Neural progenitor cell (in vitro differentiated cells): ENCODE data around the gene ACACA. TPM values are rescaled to one million over a fixed set of nuclear protein-coding genes. Genes with fewer than 3 reads are reported as not detected.

Experiments used
- DNase-seq: peaks from one replicate; pipeline ENCODE4 v3.0.0-alpha.2; 2016; ENCODE audit warnings: low spot score
- H2AFZ ChIP-seq: fragments of 200-600 bp; sonication (generic); replicated peaks from 2 replicates; pipeline ENCODE4 v1.6.1; 2016; ENCODE audit warnings: antibody characterized with exemption
- H3F3A ChIP-seq: fragments of 200-600 bp; sonication (generic); 2 replicates; pipeline ENCODE4 v1.6.1; 2016; ENCODE audit warnings: antibody characterized with exemption, low read depth
- H3K27ac ChIP-seq: fragments of 200-600 bp; sonication (generic); 2 replicates; pipeline ENCODE4 v1.5.1; 2016; ENCODE audit warnings: mild to moderate bottlenecking
- H3K27me3 ChIP-seq: fragments of 200-600 bp; sonication (generic); 2 replicates; pipeline ENCODE4 v1.6.1; 2016; ENCODE audit warnings: mild to moderate bottlenecking, moderate library complexity
- H3K36me3 ChIP-seq: fragments of 200-600 bp; sonication (generic); 2 replicates; pipeline ENCODE4 v1.5.1; 2016
- H3K4me1 ChIP-seq: fragments of 200-600 bp; sonication (generic); 2 replicates; pipeline ENCODE4 v1.6.1; 2016; ENCODE audit warnings: mixed run types
- H3K4me2 ChIP-seq: fragments of 200-600 bp; sonication (generic); 2 replicates; pipeline ENCODE4 v1.6.1; 2016
- H3K4me3 ChIP-seq: fragments of 200-600 bp; sonication (generic); 2 replicates; pipeline ENCODE4 v1.5.1; 2016
- H3K79me2 ChIP-seq: fragments of 200-600 bp; sonication (generic); 2 replicates; pipeline ENCODE4 v1.6.1; 2016; ENCODE audit warnings: low read depth
- H3K9ac ChIP-seq: fragments of 200-600 bp; sonication (generic); 2 replicates; pipeline ENCODE4 v1.6.1; 2016
- H3K9me3 ChIP-seq: fragments of 200-600 bp; sonication (generic); 2 replicates; pipeline ENCODE4 v1.5.1; 2016; ENCODE audit warnings: low read depth
- H4K20me1 ChIP-seq: fragments of 200-600 bp; sonication (generic); 2 replicates; pipeline ENCODE4 v1.6.1; 2016; ENCODE audit warnings: low read depth
- H3K27ac Mint-ChIP-seq: 3 replicates; pipeline ENCODE4 v1.8.0; 2021; ENCODE audit warnings: mixed read lengths
- H3K27me3 Mint-ChIP-seq: 2 replicates; pipeline ENCODE4 v1.8.0; 2022; ENCODE audit warnings: low read depth, mild to moderate bottlenecking, inconsistent platforms, moderate library complexity, mixed read lengths; ENCODE audit not compliant: insufficient read depth
- H3K36me3 Mint-ChIP-seq: 3 replicates; pipeline ENCODE4 v1.8.0; 2021; ENCODE audit warnings: mixed read lengths
- H3K4me1 Mint-ChIP-seq: 3 replicates; pipeline ENCODE4 v1.8.0; 2021; ENCODE audit warnings: mixed read lengths
- H3K4me3 Mint-ChIP-seq: 3 replicates; pipeline ENCODE4 v1.8.0; 2021; ENCODE audit warnings: mild to moderate bottlenecking, moderate library complexity, mixed read lengths
- H3K9me3 Mint-ChIP-seq: 3 replicates; pipeline ENCODE4 v1.8.0; 2020; ENCODE audit warnings: mixed read lengths
- CTCF ChIP-seq: fragments of 200-600 bp; sonication (generic); IDR thresholded peaks from 2 replicates; pipeline ENCODE4 v1.5.1; 2017; ENCODE audit warnings: antibody characterized with exemption, mild to moderate bottlenecking
- EZH2 ChIP-seq: fragments of 200-600 bp; sonication (generic); IDR thresholded peaks from 2 replicates; pipeline ENCODE4 v1.6.1; 2017; ENCODE audit warnings: antibody characterized with exemption, mild to moderate bottlenecking, moderate library complexity
- EZH2phosphoT487 ChIP-seq: fragments of 200-600 bp; sonication (generic); IDR thresholded peaks from 2 replicates; pipeline ENCODE4 v1.6.1; 2017; ENCODE audit warnings: antibody characterized with exemption
- total RNA-seq: library from RNA; depleted of rRNA; stranded (reverse); fragments of >200 nt; gene quantifications from 2 replicates; pipeline ENCODE4 v1.2.3, GENCODE V29; 2015; ENCODE audit warnings: low replicate concordance

The ACACA gene
- total RNA-seq, 1 donor from 2014 or later: 88.6 TPM

- TF ChIP-seq CTCF (no peak), EZH2phosphoT487 (no peak), EZH2 (no peak)
- Histone ChIP-seq H3K4me1 (no peaks in the 10 kb centered on the region), H3K79me2 (peaks cover 81% of the 10 kb centered on the region), H3K4me3 (no peak overlapping the region), H3K4me2 (no peak overlapping the region), H3F3A (no peaks in the 10 kb centered on the region), H3K36me3 (no peaks in the 10 kb centered on the region), H2AFZ (no peak overlapping the region), H3K9me3 (no peaks in the 10 kb centered on the region), H3K27me3 (no peaks in the 10 kb centered on the region), H3K9ac (no peak overlapping the region), H3K27ac (no peak overlapping the region), H4K20me1 (no peaks in the 10 kb centered on the region)
- no peak for DNase-seq
- Mint-ChIP-seq H3K4me3 (no peak overlapping the region), H3K36me3 (peaks cover 7% of the 10 kb centered on the region), H3K27me3 (no peaks in the 10 kb centered on the region), H3K4me1 (no peaks in the 10 kb centered on the region), H3K27ac (no peak overlapping the region), H3K9me3 (no peaks in the 10 kb centered on the region)
These were observed 91.0 kb downstream of the ACACA start for GRCh38 chr17:37315601-37316000.

- H3K36me3 Mint-ChIP-seq: peaks cover 8% of the 10 kb centered on the region
- no peak overlapping the region for H3K27ac ChIP-seq
- H3K9ac ChIP-seq: no peak overlapping the region
- H4K20me1 ChIP-seq: no peaks in the 10 kb centered on the region
- H3K4me2 ChIP-seq: no peak overlapping the region
- H3K4me1 ChIP-seq: no peaks in the 10 kb centered on the region
- no peaks in the 10 kb centered on the region for H3F3A ChIP-seq
- H3K4me3 Mint-ChIP-seq: no peak overlapping the region
- H3K27me3 Mint-ChIP-seq: no peaks in the 10 kb centered on the region
- peaks cover 79% of the 10 kb centered on the region for H3K79me2 ChIP-seq
- no peaks in the 10 kb centered on the region for H3K9me3 ChIP-seq
- no peak for DNase-seq
- H3K4me3 ChIP-seq: no peak overlapping the region
- H3K27ac Mint-ChIP-seq: no peak overlapping the region
- no peak for TF ChIP-seq EZH2
- no peak for TF ChIP-seq CTCF
- no peak for TF ChIP-seq EZH2phosphoT487
- H3K9me3 Mint-ChIP-seq: no peaks in the 10 kb centered on the region
- H3K4me1 Mint-ChIP-seq: no peaks in the 10 kb centered on the region
- H2AFZ ChIP-seq: no peak overlapping the region
- no peaks in the 10 kb centered on the region for H3K27me3 ChIP-seq
- no peaks in the 10 kb centered on the region for H3K36me3 ChIP-seq
These were observed 94.3 kb downstream of the ACACA start for GRCh38 chr17:37312137-37312923.

- Mint-ChIP-seq H3K36me3 (peaks cover 8% of the 10 kb centered on the region), H3K4me3 (no peak overlapping the region), H3K27ac (no peak overlapping the region), H3K4me1 (no peaks in the 10 kb centered on the region), H3K27me3 (no peaks in the 10 kb centered on the region), H3K9me3 (no peaks in the 10 kb centered on the region)
- no peak overlapping the region for H3K9ac ChIP-seq
- no peaks in the 10 kb centered on the region for H3F3A ChIP-seq
- no peak overlapping the region for H2AFZ ChIP-seq
- no peak overlapping the region for H3K27ac ChIP-seq
- H4K20me1 ChIP-seq: no peaks in the 10 kb centered on the region
- H3K4me1 ChIP-seq: no peaks in the 10 kb centered on the region
- H3K9me3 ChIP-seq: no peaks in the 10 kb centered on the region
- peaks cover 72% of the 10 kb centered on the region for H3K79me2 ChIP-seq
- TF ChIP-seq EZH2phosphoT487 (no peak), CTCF (no peak), EZH2 (no peak)
- no peaks in the 10 kb centered on the region for H3K27me3 ChIP-seq
- no peaks in the 10 kb centered on the region for H3K36me3 ChIP-seq
- no peak overlapping the region for H3K4me3 ChIP-seq
- no peak overlapping the region for H3K4me2 ChIP-seq
- no peak for DNase-seq
These were observed 95.7 kb downstream of the ACACA start for GRCh38 chr17:37310940-37311339.
